ENCODE results near the gene ULK4. TPM values are rescaled to one million over a fixed set of nuclear protein-coding genes. Genes with fewer than 3 reads are reported as not detected.

Gene ULK4
- total and polyA plus RNA-seq, 2 of the 8 experiments (the other 6 are each of a cell fraction or from before 2014, with no cell fraction given) = 3.0 to 10.8 TPM

GRCh38 chr3:41668379-41668778, 293.5 kb downstream of the ULK4 start:
- H3K4me1 ChIP-seq (replicated peaks in 1 of 4; ENCODE audit: control insufficient read depth in 3 of 4, insufficient read depth in 4 of 4, low read length in 3 of 4) = no peaks in the 10 kb centered on the region
- H4K8ac ChIP-seq (ENCODE audit: extremely low read depth, insufficient read depth, low read length) = no peak overlapping the region
- no peak overlapping the region for H3K14ac ChIP-seq (ENCODE audit: insufficient read length)
- no peaks in the 10 kb centered on the region for H3K23me2 ChIP-seq (ENCODE audit: low read depth, low read length)
- ChIA-PET POLR2A (ENCODE audit: partially characterized antibody) (no interaction called here), CTCF (ENCODE audit: partially characterized antibody) (no interaction called here)
- H2BK120ac ChIP-seq (replicated peaks; ENCODE audit: low read depth, low read length) = no peak overlapping the region
- H4K20me1 ChIP-seq (replicated peaks in 1 of 2; ENCODE audit: control insufficient read depth in 1 of 2, insufficient read depth in 2 of 2, low read length in 2 of 2) = no peaks in the 10 kb centered on the region
- H4K91ac ChIP-seq (replicated peaks; ENCODE audit: insufficient read length, low read length) = no peak overlapping the region
- H2BK20ac ChIP-seq (ENCODE audit: low read length) = no peak overlapping the region
- no peak overlapping the region for H2BK12ac ChIP-seq (ENCODE audit: low read depth, low read length)
- H3K4me3 ChIP-seq (ENCODE audit: extremely low read depth in 1 of 4, insufficient read depth in 2 of 4, low read depth in 3 of 4, low read length in 4 of 4) = no peak overlapping the region
- FAIRE-seq = no peak
- no peak overlapping the region for H3K4ac ChIP-seq (replicated peaks; ENCODE audit: insufficient read length, low read depth, low read length)
- DNase-seq (ENCODE audit: low read depth in 1 of 2, low spot score in 2 of 2) = no peak
- H3K18ac ChIP-seq (ENCODE audit: extremely low read depth, low read length) = no peak overlapping the region
- no peak overlapping the region for H2AFZ ChIP-seq (ENCODE audit: low read length)
- H3K9ac ChIP-seq (replicated peaks in 1 of 4; ENCODE audit: extremely low read depth in 1 of 4, low read depth in 3 of 4, low read length in 3 of 4) = no peak overlapping the region
- H3K9me3 ChIP-seq (ENCODE audit: insufficient read depth in 2 of 2, low read depth in 1 of 2, low read length in 1 of 2) = peaks cover 10 to 15% of the 10 kb centered on the region in 2 experiments
- no peak overlapping the region for H3K27ac ChIP-seq (ENCODE audit: low read depth, low read length)
- no peak overlapping the region for H4K5ac ChIP-seq (ENCODE audit: insufficient read length, low read depth, low read length)
- no peaks in the 10 kb centered on the region for H3K27me3 ChIP-seq (replicated peaks in 1 of 4; ENCODE audit: control insufficient read depth in 3 of 4, extremely low read depth in 1 of 4, insufficient read depth in 3 of 4, low read length in 3 of 4)
- H2AK5ac ChIP-seq (ENCODE audit: low read depth, low read length) = no peak overlapping the region
- no peak overlapping the region for H2BK15ac ChIP-seq (ENCODE audit: low read length)
- H3K36me3 ChIP-seq (ENCODE audit: control insufficient read depth in 2 of 4, insufficient read depth in 4 of 4, low read length in 3 of 4) = peaks cover 0 to 8% (median 0%) of the 10 kb centered on the region in 4 experiments; a peak in 3 of 8 replicates
- no peak overlapping the region for H3K56ac ChIP-seq (replicated peaks; ENCODE audit: insufficient read length, low read depth, low read length)
- H3K79me2 ChIP-seq (ENCODE audit: control insufficient read depth in 1 of 2, insufficient read depth in 2 of 2, low read length in 2 of 2) = no peaks in the 10 kb centered on the region
- no peaks in the 10 kb centered on the region for H3K79me1 ChIP-seq (ENCODE audit: low read depth, low read length)
- no peak overlapping the region for H3K23ac ChIP-seq (ENCODE audit: insufficient read length)
- H2BK5ac ChIP-seq (ENCODE audit: low read depth, low read length) = no peak overlapping the region
- no peak overlapping the region for H3K4me2 ChIP-seq (ENCODE audit: insufficient read depth in 1 of 2, low read depth in 2 of 2, low read length in 2 of 2)
- no peak for TF ChIP-seq RBBP5 (IDR thresholded peaks at IDR 0.05; ENCODE audit: borderline replicate concordance, low read depth, low read length)
- no peak for TF ChIP-seq BCL11A (IDR thresholded peaks at IDR 0.05; ENCODE audit: low read depth in 2 of 2, low read length in 2 of 2)
- no peak for TF ChIP-seq SP2 (IDR thresholded peaks at IDR 0.05; ENCODE audit: low read length)
- TF ChIP-seq SAP30 (IDR thresholded peaks at IDR 0.05; ENCODE audit: insufficient read depth, insufficient replicate concordance, low read length) = no peak
- no peak for TF ChIP-seq MAX (IDR thresholded peaks at IDR 0.05)
- TF ChIP-seq CHD1 (IDR thresholded peaks at IDR 0.05; ENCODE audit: low read depth, low read length) = no peak
- no peak for TF ChIP-seq EP300 (IDR thresholded peaks at IDR 0.05; ENCODE audit: borderline replicate concordance in 1 of 2, low read depth in 2 of 2, low read length in 2 of 2)
- TF ChIP-seq ZNF274 (IDR thresholded peaks at IDR 0.05; ENCODE audit: borderline replicate concordance, extremely low read depth, low read length) = no peak
- TF ChIP-seq POLR2A (IDR thresholded peaks at IDR 0.05; ENCODE audit: control extremely low read depth in 1 of 2, low read depth in 2 of 2, low read length in 2 of 2) = no peak
- TF ChIP-seq SP1 (IDR thresholded peaks at IDR 0.05; ENCODE audit: low read depth, low read length) = no peak
- TF ChIP-seq CBX5 (IDR thresholded peaks at IDR 0.05; ENCODE audit: low read depth, low read length) = no peak
- TF ChIP-seq E2F6 (IDR thresholded peaks at IDR 0.05) = no peak
- no peak for TF ChIP-seq CEBPB (IDR thresholded peaks at IDR 0.05; ENCODE audit: low read depth, low read length)
- TF ChIP-seq SIX5 (IDR thresholded peaks at IDR 0.05; ENCODE audit: low read depth, low read length) = no peak
- no peak for TF ChIP-seq KDM4A (IDR thresholded peaks at IDR 0.05; ENCODE audit: low read depth, low read length, severe bottlenecking)
- TF ChIP-seq JUN (IDR thresholded peaks at IDR 0.05; ENCODE audit: low read depth, low read length) = no peak

All from H1 (cell line).